Mucosa of gallbladder (tissue), 1 donor: ENCODE measurements around the gene CCDC117. TPM values are rescaled to one million over a fixed set of nuclear protein-coding genes. Genes with fewer than 3 reads are reported as not detected.

Experiments used
- DNase-seq: peaks from one replicate; pipeline ENCODE4 v3.0.0-alpha.2; 2020; ENCODE audit warnings: low spot score
- total RNA-seq: library from RNA; stranded (reverse); gene quantifications from one replicate; pipeline ENCODE4 v1.2.1, GENCODE V29; 2021
- donor health status: DM: no; HTN: no; CAD: no.

Gene CCDC117
- total RNA-seq, 1 donor from 2014 or later, result 26.2 TPM

DNA sequence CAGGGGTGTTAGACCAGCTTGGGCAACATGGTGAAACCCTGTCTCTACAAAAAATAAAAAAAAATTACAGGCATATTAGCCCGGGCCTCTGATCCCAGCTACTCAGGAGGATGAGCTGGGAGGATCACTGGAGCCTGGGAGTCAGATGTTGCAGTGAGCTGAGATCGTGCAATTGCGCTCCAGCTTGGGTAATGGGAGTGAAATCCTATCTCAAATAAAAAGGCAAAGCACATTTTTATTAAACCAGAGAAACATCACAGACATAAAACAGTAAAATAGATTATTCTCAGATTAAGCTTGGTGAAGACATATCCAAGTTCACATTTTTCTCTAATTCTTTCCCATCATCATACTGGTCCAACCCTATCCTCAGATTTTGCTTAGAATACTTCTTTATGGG lies 57.9 kb downstream of the CCDC117 start:
- DNase-seq, result no peak

GRCh38 chr22:28831140-28832072 lies 58.9 kb downstream of the CCDC117 start:
- no peak for DNase-seq

GRCh38 chr22:28832731-28833130 lies 60.2 kb downstream of the CCDC117 start:
- no peak for DNase-seq

GRCh38 chr22:28833276-28833923 lies 60.9 kb downstream of the CCDC117 start:
- DNase-seq, result no peak

DNA sequence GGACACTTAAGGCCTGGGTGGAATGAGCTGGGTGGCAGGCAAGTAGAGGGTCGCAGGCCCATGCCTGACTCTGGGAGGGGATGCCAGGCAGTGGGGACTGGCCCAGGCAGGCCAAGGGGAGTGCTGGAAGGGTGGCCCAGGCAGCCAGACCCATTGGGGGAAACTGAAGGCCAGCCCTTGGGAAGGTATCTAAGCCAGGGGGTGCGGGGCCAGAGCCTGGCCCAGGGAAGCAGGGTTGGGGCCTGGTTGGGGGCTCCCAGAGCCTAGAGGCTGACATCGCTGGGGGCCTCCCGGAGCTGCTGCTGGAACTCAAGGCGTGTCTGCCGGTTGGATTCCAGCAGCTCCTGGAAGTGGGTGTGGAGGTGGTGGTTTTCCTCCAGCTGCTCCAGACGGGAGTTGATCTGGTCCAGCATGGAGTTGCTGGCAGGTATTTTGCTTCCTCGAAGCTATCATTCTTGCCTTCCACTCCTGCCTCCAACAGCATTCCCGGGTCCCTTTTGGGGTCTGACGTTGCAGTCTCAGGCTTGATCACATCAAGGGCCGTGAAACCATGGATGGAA lies 63.2 kb downstream of the CCDC117 start:
- no peak for DNase-seq

- no peak for DNase-seq
These were observed 65.1 kb downstream of the CCDC117 start for GRCh38 chr22:28837640-28838039.

Other genes starting within 250 kb of the CCDC117 start
- gene TTC28, start 92.9 kb upstream of the CCDC117 start, total RNA-seq, result 32.7 TPM
- 7.3 TPM for gene CHEK2, start 30.9 kb upstream of the CCDC117 start, total RNA-seq
- gene HSCB, start 30.7 kb upstream of the CCDC117 start, total RNA-seq, result 11.3 TPM
- gene XBP1, start 27.9 kb downstream of the CCDC117 start, total RNA-seq, result 220 TPM
- 13.6 TPM for gene ZNRF3, start 110.9 kb downstream of the CCDC117 start, total RNA-seq